Smooth muscle cell (in vitro differentiated cells): Measurements from ENCODE around the gene GPR39. TPM values are rescaled to one million over a fixed set of nuclear protein-coding genes. Genes with fewer than 3 reads are reported as not detected.

Experiments
- DNase-seq: peaks from one replicate; lab custom pipeline; 2025; ENCODE audit not compliant: unreplicated experiment; lab: John Stamatoyannopoulos, UW
- H2AFZ ChIP-seq: fragments of 200-600 bp; sonication (generic); 2 replicates; pipeline ENCODE4 v1.6.0; 2016; ENCODE audit warnings: antibody characterized with exemption, low read depth, mild to moderate bottlenecking
- H3F3A ChIP-seq: fragments of 200-600 bp; sonication (generic); 2 replicates; pipeline ENCODE4 v1.6.0; 2017; ENCODE audit warnings: antibody characterized with exemption, low read depth
- H3K27ac ChIP-seq: fragments of 200-600 bp; sonication (generic); 2 replicates; pipeline ENCODE4 v1.5.1; 2016; ENCODE audit warnings: low read depth, mild to moderate bottlenecking
- H3K27me3 ChIP-seq: fragments of 200-600 bp; sonication (generic); 2 replicates; pipeline ENCODE4 v1.6.1; 2016; ENCODE audit warnings: low read depth, mild to moderate bottlenecking
- H3K36me3 ChIP-seq: fragments of 200-600 bp; sonication (generic); 2 replicates; pipeline ENCODE4 v1.5.1; 2016; ENCODE audit warnings: low read depth
- H3K4me1 ChIP-seq: fragments of 200-600 bp; sonication (generic); 2 replicates; pipeline ENCODE4 v1.5.1; 2016; ENCODE audit warnings: low read depth
- H3K4me2 ChIP-seq: fragments of 200-600 bp; sonication (generic); 2 replicates; pipeline ENCODE4 v1.6.0; 2016; ENCODE audit warnings: mild to moderate bottlenecking
- H3K4me3 ChIP-seq: fragments of 200-600 bp; sonication (generic); 2 replicates; pipeline ENCODE4 v1.5.1; 2016; ENCODE audit warnings: mild to moderate bottlenecking
- H3K79me2 ChIP-seq: fragments of 200-600 bp; sonication (generic); 2 replicates; pipeline ENCODE4 v1.6.0; 2016; ENCODE audit warnings: low read depth, mild to moderate bottlenecking
- H3K9ac ChIP-seq: fragments of 200-600 bp; sonication (generic); 2 replicates; pipeline ENCODE4 v1.6.0; 2016; ENCODE audit warnings: low read depth
- H3K9me3 ChIP-seq: fragments of 200-600 bp; sonication (generic); replicated peaks from 2 replicates; pipeline ENCODE4 v1.5.1; 2016; ENCODE audit warnings: low read depth
- H4K20me1 ChIP-seq: fragments of 200-600 bp; sonication (generic); 2 replicates; pipeline ENCODE4 v1.6.0; 2016; ENCODE audit warnings: low read depth
- CTCF ChIP-seq: fragments of 200-600 bp; sonication (generic); IDR thresholded peaks from 2 replicates; pipeline ENCODE4 v1.5.1; 2017; ENCODE audit warnings: borderline replicate concordance, mild to moderate bottlenecking, antibody characterized with exemption; ENCODE audit not compliant: insufficient read depth, poor library complexity, severe bottlenecking
- WGBS: methylation state at CpG from one replicate; pipeline ENCODE4 v1.1.7; 2016; ENCODE audit warnings: low lambda C conversion rate; 5-methylcytosine and 5-hydroxymethylcytosine counted together
- polyA plus RNA-seq: library from polyadenylated mRNA; unstranded; fragments of >200 nt; fragmentation: Nextera tagmentation; extraction: Ambion mirVana; gene quantifications from 2 replicates; pipeline ENCODE4 v1.2.1, GENCODE V29; 2016
- total RNA-seq: library from RNA; depleted of rRNA; stranded (reverse); fragments of >200 nt; gene quantifications from 2 replicates; pipeline ENCODE4 v1.2.3, GENCODE V29; 2014

The GPR39 gene
- total and polyA plus RNA-seq, 2 experiments from 2014 or later = 0.87 to 1.4 TPM

- TF ChIP-seq CTCF = no peak
- Histone ChIP-seq H3F3A (no peaks in the 10 kb centered on the region), H2AFZ (no peak overlapping the region), H3K4me3 (no peak overlapping the region), H3K27ac (no peak overlapping the region), H3K79me2 (no peaks in the 10 kb centered on the region), H3K4me1 (no peaks in the 10 kb centered on the region), H3K36me3 (no peaks in the 10 kb centered on the region), H3K27me3 (no peaks in the 10 kb centered on the region), H3K9me3 (peaks cover 12% of the 10 kb centered on the region), H3K9ac (no peak overlapping the region), H4K20me1 (no peaks in the 10 kb centered on the region), H3K4me2 (no peak overlapping the region)
- DNase-seq = no peak
- 80% methylated on average over 1 of the region's 2 CpGs for WGBS
These were observed 54.1 kb downstream of the GPR39 start for GRCh38 chr2:132470746-132471145.

GRCh38 chr2:132473174-132473883 lies 56.7 kb downstream of the GPR39 start:
- Histone ChIP-seq H4K20me1 (no peaks in the 10 kb centered on the region), H3K9ac (no peak overlapping the region), H3K27me3 (no peaks in the 10 kb centered on the region), H3K4me2 (no peak overlapping the region), H3K79me2 (no peaks in the 10 kb centered on the region), H3K27ac (no peak overlapping the region), H3K4me3 (no peak overlapping the region), H2AFZ (no peak overlapping the region), H3K4me1 (no peaks in the 10 kb centered on the region), H3K9me3 (no peaks in the 10 kb centered on the region), H3K36me3 (no peaks in the 10 kb centered on the region), H3F3A (no peaks in the 10 kb centered on the region)
- no peak for DNase-seq
- no peak for TF ChIP-seq CTCF
- 91% methylated on average over 2 of the region's 2 CpGs for WGBS

GRCh38 chr2:132475615-132476014 lies 59.0 kb downstream of the GPR39 start:
- Histone ChIP-seq H3K9me3 (no peaks in the 10 kb centered on the region), H2AFZ (no peak overlapping the region), H3K4me3 (no peak overlapping the region), H3K4me2 (no peak overlapping the region), H3K36me3 (no peaks in the 10 kb centered on the region), H3K79me2 (no peaks in the 10 kb centered on the region), H3K9ac (no peak overlapping the region), H3K27me3 (no peaks in the 10 kb centered on the region), H3K27ac (no peak overlapping the region), H3K4me1 (no peaks in the 10 kb centered on the region), H3F3A (no peaks in the 10 kb centered on the region), H4K20me1 (no peaks in the 10 kb centered on the region)
- no peak for DNase-seq
- WGBS = 92% methylated on average over 2 of the region's 2 CpGs
- no peak for TF ChIP-seq CTCF

GRCh38 chr2:132477436-132477835 lies 60.8 kb downstream of the GPR39 start:
- Histone ChIP-seq H3K9ac (no peak overlapping the region), H3K27ac (no peak overlapping the region), H3K9me3 (no peaks in the 10 kb centered on the region), H3K4me2 (no peak overlapping the region), H3K36me3 (no peaks in the 10 kb centered on the region), H3K4me1 (no peaks in the 10 kb centered on the region), H2AFZ (no peak overlapping the region), H3F3A (no peaks in the 10 kb centered on the region), H3K79me2 (no peaks in the 10 kb centered on the region), H4K20me1 (no peaks in the 10 kb centered on the region), H3K4me3 (no peak overlapping the region), H3K27me3 (no peaks in the 10 kb centered on the region)
- 91% methylated on average over 4 of the region's 4 CpGs for WGBS
- DNase-seq = no peak
- TF ChIP-seq CTCF = no peak
